ENCODE results near the gene TAGLN. TPM values are rescaled to one million over a fixed set of nuclear protein-coding genes. Genes with fewer than 3 reads are reported as not detected.

The TAGLN gene
- polyA plus RNA-seq, 1 experiment: 3,100 TPM

- DNase-seq (ENCODE audit: low read depth, low spot score): peak; percentile 65
- ChIA-PET CTCF (interaction anchor here (1.6 to 3.3 kb wide), 3 partner anchors 9 to 426 kb away, joined by 5 to 11 read pairs (median 10); partner anchors contain the start of gene APOA5), POLR2A (interaction anchor here (0.9 to 2.5 kb wide), 6 partner anchors 12 to 231 kb away, joined by 3 to 15 read pairs (median 8); partner anchors contain the start of genes CEP164, PAFAH1B2, SIDT2 and TAGLN)
- no peaks in the 10 kb centered on the region for H3K9me3 ChIP-seq (ENCODE audit: control insufficient read depth, insufficient read depth, low read length)
- peak overlapping the region; percentile 97 for H3K27ac ChIP-seq (ENCODE audit: low read depth, low read length)
- H3K4me3 ChIP-seq (ENCODE audit: low read depth, low read length): no peak overlapping the region
- TF ChIP-seq, protein P1, sequence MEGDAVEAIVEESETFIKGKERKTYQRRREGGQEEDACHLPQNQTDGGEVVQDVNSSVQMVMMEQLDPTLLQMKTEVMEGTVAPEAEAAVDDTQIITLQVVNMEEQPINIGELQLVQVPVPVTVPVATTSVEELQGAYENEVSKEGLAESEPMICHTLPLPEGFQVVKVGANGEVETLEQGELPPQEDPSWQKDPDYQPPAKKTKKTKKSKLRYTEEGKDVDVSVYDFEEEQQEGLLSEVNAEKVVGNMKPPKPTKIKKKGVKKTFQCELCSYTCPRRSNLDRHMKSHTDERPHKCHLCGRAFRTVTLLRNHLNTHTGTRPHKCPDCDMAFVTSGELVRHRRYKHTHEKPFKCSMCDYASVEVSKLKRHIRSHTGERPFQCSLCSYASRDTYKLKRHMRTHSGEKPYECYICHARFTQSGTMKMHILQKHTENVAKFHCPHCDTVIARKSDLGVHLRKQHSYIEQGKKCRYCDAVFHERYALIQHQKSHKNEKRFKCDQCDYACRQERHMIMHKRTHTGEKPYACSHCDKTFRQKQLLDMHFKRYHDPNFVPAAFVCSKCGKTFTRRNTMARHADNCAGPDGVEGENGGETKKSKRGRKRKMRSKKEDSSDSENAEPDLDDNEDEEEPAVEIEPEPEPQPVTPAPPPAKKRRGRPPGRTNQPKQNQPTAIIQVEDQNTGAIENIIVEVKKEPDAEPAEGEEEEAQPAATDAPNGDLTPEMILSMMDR (IDR thresholded peaks at IDR 0.05; ENCODE audit: low read depth, low read length): no peak
- no peaks in the 10 kb centered on the region for H3K27me3 ChIP-seq (ENCODE audit: control insufficient read depth, insufficient read depth, low read length)
Measured at GRCh38 chr11:117217141-117218084, 18.2 kb downstream of the TAGLN start.

DNA sequence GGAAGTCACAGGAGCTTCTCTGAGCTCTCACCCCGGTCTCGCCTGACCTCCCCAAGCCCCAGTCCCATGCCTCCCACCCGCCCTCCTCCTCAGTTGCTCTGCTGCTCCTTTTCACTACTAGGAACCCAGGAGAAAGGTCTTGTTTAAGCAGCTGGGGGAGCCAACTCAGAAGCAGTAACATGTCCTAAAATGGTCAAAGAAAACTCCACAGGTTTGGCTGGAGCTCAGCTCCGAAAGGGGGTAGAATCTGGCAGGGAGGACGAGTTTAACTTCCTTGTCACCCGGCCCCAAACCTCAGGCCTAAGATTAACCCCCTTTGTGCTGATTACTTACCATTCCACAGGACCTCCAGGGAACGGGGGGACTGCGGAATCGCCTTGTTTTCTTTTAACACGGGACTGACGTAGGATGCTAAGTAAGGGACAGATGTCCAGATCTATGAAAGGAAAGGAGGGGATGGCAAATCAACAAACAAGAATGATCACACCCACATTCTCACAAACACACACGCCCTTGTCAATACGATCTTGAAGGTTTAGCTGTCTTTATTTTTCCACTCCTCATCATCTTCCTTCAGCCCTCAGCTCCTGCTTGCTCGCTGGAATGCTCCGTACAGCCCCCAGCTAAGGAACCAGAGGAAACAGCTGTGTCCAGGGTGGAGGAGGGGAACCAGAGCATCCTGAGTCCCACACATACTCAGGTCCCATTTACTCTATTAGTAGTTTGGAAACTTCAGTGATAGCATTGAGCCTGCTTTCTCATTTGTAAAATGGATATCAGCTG is 19.2 kb downstream of the TAGLN start:
- no peak for DNase-seq (ENCODE audit: low read depth, low spot score)
- Histone ChIP-seq H3K4me3 (ENCODE audit: low read depth, low read length) (0 out of 2 replicates have a peak overlapping the region, but pooled peaks have one; percentile 7), H3K9me3 (ENCODE audit: control insufficient read depth, insufficient read depth, low read length) (no peaks in the 10 kb centered on the region), H3K27ac (ENCODE audit: low read depth, low read length) (peak overlapping the region; percentile 97), H3K27me3 (ENCODE audit: control insufficient read depth, insufficient read depth, low read length) (no peaks in the 10 kb centered on the region)
- ChIA-PET CTCF (interaction anchor here (0.9 to 3.3 kb wide), 3 partner anchors 9 to 427 kb away, joined by 3 to 11 read pairs (median 10); partner anchors contain the start of genes APOA5 and PCSK7), POLR2A (interaction anchor here (0.5 to 2.5 kb wide), 10 partner anchors 13 to 232 kb away, joined by 3 to 15 read pairs (median 6); partner anchors contain the start of genes CEP164, PAFAH1B2, PCSK7 and SIDT2)
- TF ChIP-seq, protein P1 (IDR thresholded peaks at IDR 0.05; ENCODE audit: low read depth, low read length): no peak

- Histone ChIP-seq H3K27me3 (ENCODE audit: control insufficient read depth, insufficient read depth, low read length) (no peaks in the 10 kb centered on the region), H3K27ac (ENCODE audit: low read depth, low read length) (peak overlapping the region; percentile 57), H3K4me3 (ENCODE audit: low read depth, low read length) (no peak overlapping the region), H3K9me3 (ENCODE audit: control insufficient read depth, insufficient read depth, low read length) (no peaks in the 10 kb centered on the region)
- ChIA-PET POLR2A (interaction anchor here (1.2 to 2.5 kb wide), 4 partner anchors 13 to 41 kb away, joined by 3 to 15 read pairs (median 8); partner anchors contain the start of genes PCSK7, SIDT2 and TAGLN), CTCF (interaction anchor here (0.9 to 3.3 kb wide), 5 partner anchors 8 to 428 kb away, joined by 3 to 11 read pairs (median 5); partner anchors contain the start of genes APOA5 and PCSK7)
- DNase-seq (ENCODE audit: low read depth, low spot score): no peak
- TF ChIP-seq, protein P1 (IDR thresholded peaks at IDR 0.05; ENCODE audit: low read depth, low read length): no peak
Measured at GRCh38 chr11:117219001-117219400, 19.8 kb downstream of the TAGLN start.

- Histone ChIP-seq H3K4me3 (ENCODE audit: low read depth, low read length) (no peak overlapping the region), H3K27me3 (ENCODE audit: control insufficient read depth, insufficient read depth, low read length) (no peaks in the 10 kb centered on the region), H3K27ac (ENCODE audit: low read depth, low read length) (no peak overlapping the region), H3K9me3 (ENCODE audit: control insufficient read depth, insufficient read depth, low read length) (no peaks in the 10 kb centered on the region)
- TF ChIP-seq, protein P1 (IDR thresholded peaks at IDR 0.05; ENCODE audit: low read depth, low read length): no peak
- no peak for DNase-seq (ENCODE audit: low read depth, low spot score)
- ChIA-PET CTCF (interaction anchor here (1.2 to 3.7 kb wide), 5 partner anchors 9 to 428 kb away, joined by 3 to 17 read pairs (median 11); partner anchors contain the start of genes APOA5 and PCSK7), POLR2A (interaction anchor here (1.2 to 2.3 kb wide), 2 partner anchors 12 to 14 kb away, joined by 3 to 9 read pairs; partner anchors contain the start of gene PCSK7)
Measured at GRCh38 chr11:117219455-117219854, 20.3 kb downstream of the TAGLN start.
